ENCODE results near the gene PDE4D.
"Not testable (repeated sequence)": the region's sequence is repeated elsewhere in the genome, so short reads cannot be mapped to it uniquely, and the experiment has no call there.

PDE4D gene

DNA sequence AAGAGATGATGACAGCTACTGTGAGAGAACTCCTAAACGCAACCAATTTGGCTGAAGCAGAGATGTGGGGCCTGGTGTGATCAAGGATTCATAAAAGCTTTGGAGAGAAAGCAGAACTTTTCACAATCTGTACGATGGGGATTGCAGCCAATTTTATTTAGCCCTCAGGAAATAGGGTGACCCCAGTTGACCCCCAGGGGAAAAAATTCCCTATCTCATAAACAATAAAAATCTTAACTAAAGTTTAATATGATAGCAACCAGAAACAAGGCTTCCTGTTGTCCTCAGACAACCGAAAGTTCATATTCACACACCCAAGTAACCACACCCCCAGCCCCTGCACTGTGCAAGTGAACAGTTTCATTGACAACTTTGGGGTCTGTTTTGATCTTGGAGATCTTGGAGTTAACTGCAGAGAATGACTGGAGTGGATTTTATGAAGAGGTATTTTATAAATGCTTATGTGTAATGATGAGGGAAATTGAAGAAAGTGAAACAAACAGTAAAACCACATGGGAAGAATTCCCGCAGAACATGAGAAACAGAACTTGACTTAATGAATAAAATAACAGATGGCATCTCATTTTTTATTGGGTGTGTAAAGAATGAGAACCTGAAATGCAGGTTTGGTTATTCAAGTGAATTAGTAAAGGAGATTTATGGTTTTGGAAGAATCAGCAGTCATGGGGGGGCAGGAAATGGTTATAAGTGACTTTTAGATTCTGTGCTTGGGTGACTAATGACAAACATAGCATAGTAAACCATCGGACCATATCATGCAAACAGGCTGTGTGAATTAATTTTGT is 94.5 kb downstream of the PDE4D start:
- DNase-seq: no peak

DNA sequence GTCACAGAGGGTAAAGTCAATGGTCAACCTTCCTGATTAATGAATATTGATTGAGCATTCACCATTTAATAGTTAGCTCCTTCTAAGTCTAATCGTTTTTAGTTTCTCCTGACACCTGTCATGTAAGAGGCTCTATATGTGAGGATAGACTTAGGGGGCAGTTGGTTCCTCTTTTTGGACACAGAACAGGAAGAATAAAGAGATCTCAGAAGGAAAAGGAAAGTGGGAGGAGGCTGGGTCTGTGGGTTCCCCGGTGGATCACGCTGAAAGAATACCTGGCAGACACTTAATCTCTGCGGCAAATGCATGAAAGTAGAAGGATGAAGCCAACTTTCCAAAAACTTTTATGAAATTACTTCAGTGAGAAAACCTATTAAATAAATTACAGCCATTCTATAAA is 98.4 kb downstream of the PDE4D start:
- no peak for DNase-seq

DNA sequence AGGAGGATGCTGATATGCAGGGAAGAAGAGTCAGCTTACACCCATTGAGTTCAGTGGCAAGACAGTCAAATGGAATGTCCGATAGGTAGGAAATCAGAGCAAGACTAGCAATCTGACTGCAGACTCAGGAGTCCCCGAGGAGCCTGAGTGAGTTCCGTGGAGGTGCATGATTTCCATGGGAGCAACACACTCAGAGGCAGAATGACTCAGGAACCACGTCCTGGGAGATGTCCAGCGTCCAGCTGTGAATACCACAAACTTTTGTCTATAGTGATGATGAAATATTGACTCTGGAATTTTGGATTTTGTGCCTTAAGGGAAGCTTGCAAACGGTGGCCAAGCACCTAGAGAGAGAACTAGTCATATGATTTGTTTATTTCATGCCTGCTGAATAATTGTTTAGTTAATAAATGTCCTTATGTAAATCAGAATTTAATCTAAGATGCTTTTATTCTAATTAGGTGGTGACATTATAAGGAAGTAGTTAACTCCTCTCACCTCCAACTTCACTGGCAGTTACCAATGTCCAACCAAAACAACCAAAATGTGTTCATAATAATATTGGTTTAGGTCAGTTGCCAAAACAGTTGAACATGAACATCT is 100.4 kb downstream of the PDE4D start:
- no peak for DNase-seq

DNA sequence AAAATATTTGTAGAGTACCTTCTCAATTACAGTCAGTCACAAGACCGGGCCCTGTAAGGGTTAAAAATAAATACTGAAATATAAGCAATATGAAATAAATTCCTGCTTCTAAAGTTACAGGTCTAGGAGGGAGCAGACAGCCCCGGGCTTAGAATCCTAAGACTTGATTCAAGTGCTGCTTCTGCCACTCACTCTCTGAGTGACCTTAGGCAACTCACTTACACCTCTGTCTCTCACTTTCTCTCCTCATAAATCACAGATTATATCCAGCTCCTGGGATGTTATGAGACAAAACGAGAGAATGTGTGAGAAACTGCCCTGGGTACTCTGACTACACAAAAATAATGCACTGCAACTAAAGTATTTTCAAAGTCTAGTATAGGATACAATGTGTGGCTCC is 101.9 kb downstream of the PDE4D start:
- DNase-seq: no peak

DNA sequence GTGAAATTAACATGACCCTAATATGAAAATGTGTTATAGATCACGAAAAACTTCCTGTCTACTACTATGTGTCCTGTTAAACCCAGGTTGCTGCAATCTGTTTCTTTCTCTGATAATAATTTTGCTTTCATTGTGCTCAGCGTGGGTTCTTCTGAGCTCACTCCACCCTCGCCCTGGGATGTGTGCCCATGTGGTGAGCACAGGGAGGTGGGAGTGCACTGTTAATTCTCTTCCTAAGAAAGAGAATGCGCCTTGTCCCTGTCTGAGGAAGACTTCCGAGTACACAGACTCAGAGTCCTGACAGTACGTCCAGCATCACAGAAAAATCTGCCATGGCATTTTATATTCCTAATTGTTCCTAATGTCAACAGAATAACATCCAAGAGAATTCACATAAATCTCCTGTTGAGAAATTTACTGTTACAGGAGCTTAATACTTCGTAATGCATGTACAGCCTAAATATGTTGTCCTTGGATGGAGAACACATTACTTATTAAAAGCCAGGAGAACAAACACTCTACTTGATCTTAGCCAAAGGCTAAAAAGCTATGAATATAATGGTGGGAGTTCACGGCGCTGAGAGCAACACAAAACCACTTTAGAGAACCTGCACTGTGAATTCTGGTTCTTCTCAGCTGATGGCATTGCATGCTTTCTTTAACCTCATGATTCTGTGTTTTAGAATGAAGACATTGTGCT is 102.6 kb downstream of the PDE4D start:
- DNase-seq: no peak

DNA sequence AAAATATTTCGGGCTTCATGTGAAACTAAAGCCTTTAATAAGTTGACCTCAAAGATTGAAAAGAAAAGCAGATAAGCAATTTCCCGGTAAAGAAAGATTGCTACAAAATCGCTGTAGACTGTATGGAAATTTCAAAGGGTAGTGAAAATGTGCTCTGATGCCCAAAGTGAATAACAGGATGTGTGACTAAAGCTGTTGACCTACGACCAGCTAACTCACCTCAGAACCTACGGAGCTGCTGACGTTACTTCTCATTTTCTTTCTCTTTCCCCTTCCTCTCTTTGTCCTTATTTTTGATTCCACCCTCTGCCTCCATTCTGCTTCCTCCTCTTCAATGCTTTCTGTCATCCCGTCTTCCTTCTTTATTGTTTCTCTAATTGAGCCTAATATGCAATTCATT is 103.2 kb downstream of the PDE4D start:
- DNase-seq: no peak

DNA sequence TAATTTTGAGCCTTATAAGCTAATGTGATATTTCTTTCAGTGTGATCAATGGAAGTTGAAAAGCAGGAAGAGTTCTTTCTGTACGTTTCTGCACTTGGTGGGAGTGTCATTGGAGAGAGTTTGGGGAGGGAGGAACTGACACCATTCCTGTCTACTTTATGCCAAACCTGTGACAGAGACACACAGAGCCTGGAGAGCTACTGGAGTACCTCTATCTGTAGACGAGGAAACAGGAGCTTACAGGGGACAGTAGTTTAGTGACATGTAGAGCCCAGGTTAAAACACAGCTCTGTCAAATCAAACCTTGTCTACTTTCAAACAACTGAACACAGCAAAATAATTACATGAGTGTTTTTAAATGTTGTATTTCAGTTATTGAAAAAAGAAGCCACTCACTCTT is 103.6 kb downstream of the PDE4D start:
- DNase-seq: no peak

DNA sequence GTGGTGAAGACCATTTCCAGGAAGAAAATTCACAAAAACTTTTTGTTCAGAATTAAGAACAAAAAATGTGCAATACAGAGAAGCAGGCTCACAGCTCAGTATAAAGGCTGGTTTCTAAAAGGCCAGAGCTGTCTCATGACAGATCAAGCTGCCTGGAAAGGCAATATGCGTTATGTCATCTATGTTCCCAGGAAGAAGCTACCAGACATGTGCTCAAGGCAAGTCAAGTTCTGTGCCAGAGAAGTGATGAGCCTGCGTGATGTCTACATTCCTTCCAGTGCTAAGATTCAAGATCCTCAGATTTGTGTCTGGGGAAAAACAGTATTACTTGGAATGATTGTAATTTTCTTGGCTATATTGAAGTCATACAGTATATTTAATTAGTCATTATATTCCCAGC is 104.3 kb downstream of the PDE4D start:
- DNase-seq: no peak

DNA sequence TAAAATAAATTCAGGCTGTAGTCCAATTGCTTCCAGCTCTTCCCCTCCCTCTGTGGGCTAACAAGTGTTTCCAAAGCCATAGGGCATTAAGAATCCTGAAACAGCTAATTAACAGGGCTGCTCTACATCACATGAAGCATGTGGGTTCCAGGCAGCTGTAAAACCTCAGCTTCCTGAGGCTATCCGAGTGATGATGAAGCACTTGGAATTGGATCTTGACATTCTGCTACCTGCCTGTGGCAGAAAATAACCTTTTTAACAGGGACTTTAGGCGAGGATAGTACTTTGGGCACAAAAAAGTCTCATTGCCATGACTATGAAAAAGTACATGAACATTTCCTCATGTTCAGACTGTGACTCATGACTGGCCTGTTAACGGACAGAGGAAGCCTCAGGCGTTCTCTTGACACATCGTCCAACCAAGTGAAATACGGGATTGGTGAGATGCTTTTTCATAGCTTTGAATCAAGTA is 107.2 kb downstream of the PDE4D start:
- DNase-seq: no peak

DNA sequence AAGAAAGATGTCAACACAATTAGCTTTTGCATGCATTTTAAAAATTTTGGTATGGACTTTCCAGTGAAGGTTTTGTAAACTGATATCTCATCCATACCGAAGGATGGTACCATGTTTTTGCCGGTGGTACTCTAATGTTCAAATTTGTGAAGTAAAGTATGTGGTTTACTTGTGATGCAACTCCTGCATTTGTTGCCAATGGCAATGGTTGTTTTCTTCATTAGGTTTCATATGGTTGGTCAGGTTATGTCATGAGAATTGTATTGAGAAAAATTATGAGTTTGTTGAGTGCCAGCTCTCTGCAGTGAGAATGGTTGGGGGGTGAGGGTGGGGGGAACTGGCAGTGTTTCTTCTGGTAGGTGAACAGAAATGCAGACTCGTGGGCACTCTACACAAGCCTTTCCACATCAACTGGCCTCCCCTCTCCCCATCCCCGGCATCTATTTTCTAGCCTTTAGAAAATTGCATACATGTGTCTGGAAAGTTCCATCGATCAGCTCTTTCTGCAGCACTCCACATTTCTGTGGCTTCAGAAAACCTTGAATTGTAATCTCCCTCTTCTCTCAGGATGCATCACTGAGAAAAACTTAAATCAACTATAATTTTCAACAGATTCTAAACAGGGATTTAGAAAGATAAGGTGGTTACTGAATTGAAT is 107.7 kb downstream of the PDE4D start:
- DNase-seq: no peak

DNA sequence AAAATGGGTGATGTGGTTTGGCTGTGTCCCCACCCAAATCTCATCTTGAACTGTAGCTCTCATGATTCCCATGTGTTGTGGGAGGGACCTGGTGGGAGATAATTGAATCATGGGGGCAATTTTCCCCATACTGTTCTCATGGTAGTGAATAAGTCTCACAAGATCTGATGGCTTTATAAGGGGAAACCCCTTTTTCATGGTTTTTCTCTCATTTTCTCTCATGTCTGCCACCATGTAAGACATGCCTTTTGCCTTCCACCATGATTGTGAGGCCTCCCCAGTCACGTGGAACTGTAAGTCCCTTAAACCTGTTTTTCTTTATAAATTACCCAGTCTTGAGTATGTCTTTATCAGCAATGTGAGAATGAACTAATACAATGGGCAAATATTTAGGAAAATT is 108.8 kb downstream of the PDE4D start:
- DNase-seq: not testable (repeated sequence)

DNA sequence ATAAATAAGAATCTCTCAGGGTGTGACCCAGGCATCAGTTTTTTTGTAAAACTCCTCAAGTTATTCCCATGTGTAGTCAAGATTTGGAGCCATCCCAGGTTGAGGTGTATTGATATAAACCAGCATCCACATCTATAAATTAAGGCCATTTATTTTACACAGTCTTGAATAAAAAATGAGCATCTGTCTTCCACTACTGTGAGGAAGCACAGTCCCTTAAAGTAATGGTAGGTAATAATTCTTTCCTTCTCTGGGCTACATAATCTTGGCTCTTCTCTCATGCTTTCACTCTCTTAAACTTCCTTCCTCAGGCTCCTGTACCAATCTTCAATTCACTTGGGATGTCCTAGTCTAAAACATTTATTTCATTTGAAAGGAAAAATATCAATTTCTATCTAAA is 110.3 kb downstream of the PDE4D start:
- DNase-seq: no peak

DNA sequence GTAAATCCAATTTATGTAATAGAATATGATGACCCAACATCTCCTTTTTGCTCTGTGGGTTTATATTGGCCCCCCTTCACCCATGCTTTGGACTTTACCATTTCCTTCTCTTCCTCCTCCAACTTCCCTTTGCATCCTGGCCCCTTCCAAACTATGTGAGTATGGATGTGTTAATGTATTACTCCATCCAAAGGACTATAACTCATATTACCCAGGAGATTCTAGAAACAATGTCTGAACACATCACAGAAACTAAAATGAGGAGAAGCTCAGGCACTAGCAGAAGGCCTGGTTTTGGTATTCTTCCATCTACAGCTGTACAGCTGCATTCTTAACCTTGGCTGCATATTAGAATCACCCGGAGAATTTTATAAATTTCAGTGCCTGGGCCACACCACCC is 110.7 kb downstream of the PDE4D start:
- no peak for DNase-seq

DNA sequence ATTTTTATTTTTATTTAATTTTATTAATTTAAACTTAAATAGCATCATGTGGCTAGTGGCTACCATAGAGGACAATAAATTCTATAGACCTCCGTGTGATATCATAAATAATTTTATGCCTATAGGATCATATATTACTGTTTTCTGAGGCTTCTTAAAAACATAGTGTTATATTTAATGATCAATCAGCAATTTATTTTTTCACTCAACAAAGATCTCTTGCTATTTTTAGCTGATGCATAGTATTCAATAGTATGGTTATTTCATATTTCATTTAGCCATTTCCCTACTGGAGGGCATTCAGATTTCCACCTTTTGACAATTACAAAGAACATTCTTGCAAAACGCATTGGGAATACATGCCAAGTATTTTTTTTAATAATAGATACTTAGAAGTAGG is 114.1 kb downstream of the PDE4D start:
- DNase-seq: no peak

DNA sequence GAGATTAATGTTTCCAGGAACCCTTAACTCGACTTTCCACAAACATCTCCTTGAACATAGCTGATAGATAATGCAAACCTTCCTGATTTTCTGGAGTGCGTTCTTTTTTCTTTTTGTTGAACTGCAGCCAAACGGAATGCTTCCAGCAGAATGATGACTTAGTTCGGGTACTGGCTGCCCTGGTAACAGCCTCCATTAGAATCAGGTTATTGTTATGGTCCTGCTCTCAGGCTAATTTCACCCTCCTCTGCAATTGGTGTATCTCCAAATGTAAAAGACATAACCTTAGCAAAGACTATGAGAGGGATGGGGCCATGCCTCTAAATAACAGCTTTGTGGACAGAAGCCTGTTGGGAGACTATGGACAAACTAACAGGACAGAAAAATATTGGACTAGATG is 116.5 kb downstream of the PDE4D start:
- no peak for DNase-seq

DNA sequence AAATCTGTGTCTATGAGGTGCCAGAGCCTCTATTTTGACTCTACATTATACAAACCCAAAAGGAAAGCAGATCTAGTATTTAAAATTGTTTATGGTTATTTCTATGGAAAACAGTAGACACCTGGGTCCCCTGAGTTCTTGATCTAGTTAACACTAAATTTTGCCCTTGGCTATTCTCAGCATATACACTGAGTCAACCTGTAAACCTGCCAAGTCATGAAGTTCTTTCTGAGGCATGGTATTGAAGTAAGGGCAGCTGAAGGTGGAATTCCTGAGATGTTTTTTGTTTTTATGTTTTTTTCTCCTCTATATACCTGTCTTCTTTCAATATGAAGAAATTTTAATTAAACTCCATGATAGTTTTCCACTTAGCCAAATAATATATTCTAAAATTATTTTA is 120.2 kb downstream of the PDE4D start:
- DNase-seq: no peak

DNA sequence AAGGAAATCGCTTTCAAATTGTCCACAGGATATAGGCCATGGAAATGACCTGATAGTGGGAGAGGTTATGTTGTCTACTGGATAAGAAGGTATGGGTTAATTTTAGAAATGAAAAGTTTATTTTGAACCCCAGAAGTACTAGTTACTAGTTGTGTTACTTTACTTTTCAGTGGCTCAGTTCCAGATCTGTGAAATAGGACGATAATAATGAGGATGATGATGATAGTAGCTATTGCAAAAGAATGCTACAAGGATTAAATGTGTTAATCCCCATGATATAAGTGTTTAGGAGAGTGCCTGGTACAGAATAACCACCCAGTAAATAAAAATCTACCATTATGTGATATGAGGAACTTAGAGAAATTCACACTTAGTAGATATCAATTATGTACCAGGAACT is 120.8 kb downstream of the PDE4D start:
- DNase-seq: no peak

DNA sequence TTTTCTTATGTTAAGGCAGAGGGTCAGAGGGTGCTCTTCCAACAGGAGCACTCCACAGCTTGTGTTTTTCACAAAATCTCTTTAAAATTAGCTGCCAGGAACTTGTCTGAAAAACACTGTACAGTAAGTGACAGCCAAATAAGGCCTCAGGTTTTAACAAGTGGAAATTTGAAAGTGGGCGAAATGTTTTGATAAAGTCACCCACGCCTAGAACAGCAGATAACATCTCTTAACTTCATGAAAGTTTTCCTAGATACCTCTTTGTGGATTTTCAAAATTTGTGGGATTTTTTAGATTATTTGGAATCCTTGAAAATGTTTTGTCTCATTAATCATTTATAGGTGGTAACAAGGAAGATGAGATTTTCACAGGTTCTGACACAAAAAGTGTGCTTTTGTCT is 121.3 kb downstream of the PDE4D start:
- DNase-seq: no peak

DNA sequence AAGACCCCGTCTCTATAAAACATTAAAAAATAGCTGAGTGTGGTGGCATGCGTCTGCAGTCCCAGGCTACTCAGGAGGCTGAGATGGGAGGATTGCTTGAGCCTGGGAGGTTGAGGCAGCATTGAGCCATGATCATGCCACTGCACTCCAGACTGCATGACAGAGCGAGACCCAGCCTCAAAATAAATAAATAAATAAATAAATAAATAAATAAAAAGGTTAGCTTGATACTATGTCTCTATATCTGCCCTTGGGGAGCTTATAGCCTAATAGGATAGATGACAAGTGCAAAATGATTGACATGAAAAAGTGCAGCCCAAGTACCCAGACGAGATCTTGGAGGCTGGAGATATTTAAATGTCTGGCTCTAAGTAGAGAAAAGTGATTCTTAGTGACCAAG is 122.6 kb downstream of the PDE4D start:
- DNase-seq: no peak

DNA sequence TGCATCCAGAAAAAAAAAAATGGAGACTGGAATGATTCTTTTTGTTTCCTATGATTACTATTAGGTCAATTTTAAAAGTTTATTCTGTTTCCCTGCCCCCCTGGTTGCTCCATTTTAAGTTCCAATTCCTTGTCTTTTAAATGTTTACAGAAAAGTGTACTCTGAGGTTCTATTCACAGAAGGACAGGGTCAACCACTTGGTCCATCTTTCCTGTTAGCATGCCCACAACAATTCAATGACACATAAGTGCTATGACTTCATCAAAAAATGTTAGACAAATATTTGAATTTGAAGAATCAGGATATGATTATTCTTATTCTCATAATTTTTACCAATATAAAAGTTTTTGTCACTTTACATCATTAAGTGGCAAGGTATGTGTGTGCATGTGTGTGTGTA is 123.7 kb downstream of the PDE4D start:
- no peak for DNase-seq

DNA sequence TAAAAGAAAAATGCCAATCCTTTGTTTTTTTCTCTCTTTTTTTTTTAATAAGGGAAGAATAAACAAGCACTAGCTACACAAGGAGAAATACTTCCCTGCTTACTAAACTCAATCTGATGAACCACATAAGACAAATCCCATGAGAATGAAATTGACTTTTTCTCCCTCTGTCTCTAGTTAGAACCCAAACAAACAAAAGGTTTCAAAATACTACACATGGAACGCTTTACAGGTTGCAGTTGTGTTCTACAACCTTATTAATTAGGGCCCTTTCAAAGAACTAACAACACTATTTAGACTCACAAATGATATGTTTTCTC is 124.5 kb downstream of the PDE4D start:
- DNase-seq: no peak

DNA sequence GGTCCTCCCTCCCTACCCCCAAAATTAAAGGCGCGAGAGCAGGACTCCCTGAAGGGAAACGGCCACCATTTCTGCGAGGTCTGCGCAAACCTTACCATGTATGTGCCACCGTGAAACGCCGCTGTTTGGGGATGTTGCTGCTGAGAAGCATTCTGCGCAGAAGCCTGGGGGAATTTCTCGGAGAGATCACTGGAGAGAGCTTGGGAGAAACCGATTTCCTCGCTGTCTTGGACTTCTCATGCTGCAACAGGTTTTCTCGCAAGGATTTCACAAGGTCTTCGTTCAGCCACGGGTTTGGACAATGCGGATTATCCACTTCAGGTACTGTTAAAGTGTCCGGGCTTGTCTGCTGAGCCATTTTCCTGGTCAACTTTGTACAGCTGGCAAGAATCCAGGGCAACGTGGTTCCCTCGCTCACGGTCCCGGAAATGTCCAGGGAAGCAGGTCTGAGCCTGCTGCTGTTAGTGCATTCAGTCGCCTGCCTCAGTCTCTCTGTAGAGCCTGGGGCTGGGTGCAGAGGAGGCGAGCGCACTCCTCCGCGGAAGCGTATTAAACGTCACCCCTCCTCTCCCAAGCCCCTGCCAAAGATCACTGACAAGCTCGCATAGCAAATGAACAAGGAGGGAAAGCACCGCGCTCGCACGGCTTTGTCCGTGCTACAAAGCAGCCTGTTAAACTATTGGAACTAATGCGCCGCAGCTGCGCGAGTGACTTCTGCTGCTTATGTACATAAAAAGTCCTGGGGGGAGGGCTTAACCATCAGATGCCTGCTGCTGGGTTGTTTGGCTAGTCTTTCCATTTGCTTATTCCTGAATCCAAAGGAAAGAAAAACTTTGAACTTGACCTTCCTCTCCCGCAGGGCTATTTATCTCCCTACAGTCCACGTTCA is 125.1 kb downstream of the PDE4D start:
- peak; percentile 11 for DNase-seq

DNA sequence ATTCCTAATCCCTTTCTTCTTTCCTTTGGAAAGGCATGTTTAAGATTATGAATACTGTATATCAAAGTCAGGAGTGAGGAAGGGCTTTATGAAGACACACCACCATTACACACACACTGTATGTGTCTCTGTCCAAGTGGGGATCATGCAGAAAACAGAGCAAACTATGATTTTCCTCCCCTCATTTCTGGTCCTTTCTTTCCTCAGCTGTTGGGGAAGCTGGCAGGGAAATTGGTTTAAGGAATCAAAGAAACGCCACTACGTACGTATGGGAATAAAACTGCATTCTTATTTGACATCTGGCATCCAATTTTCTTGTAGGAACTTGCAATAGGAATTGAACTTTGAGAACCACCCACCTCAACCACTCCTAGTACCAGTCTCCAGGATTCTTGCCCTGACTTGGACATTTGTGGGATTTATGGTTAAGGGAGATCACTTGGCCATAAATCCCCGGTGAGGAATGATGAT is 125.8 kb downstream of the PDE4D start:
- no peak for DNase-seq
